ENCODE data around the gene APBB1. TPM values are rescaled to one million over a fixed set of nuclear protein-coding genes. Genes with fewer than 3 reads are reported as not detected.

APBB1 gene
- total and polyA plus RNA-seq, 9 of the 15 experiments (the other 6 are each of a cell fraction or from before 2014, with no cell fraction given), result 0.04 to 0.73 (median 0.40) TPM

GRCh38 chr11:6397636-6398035 lies 21.3 kb downstream of the APBB1 start:
- intact Hi-C loops (cut with micrococcal nuclease) (no loop called here), in situ Hi-C loops (cut with MboI) (no loop called here)
- no peak for DNase-seq (ENCODE audit: extremely low read depth in 1 of 4, low spot score in 3 of 4)
- FAIRE-seq, result no peak
- no peaks in the 10 kb centered on the region for H3K79me2 ChIP-seq (ENCODE audit: control insufficient read depth, insufficient read depth, low read length)
- peaks cover 20 to 35% of the 10 kb centered on the region in 2 experiments; a peak in 4 of 5 replicates for H3K27me3 ChIP-seq (ENCODE audit: control insufficient read depth in 2 of 2, insufficient read depth in 2 of 2, low read length in 2 of 2)
- POLR2A ChIA-PET, result no interaction called here
- TF ChIP-seq ZNF445 (CRISPR knock-in tag; IDR thresholded peaks at IDR 0.05; ENCODE audit: low read depth), result no peak
- TF ChIP-seq ZNF507 (tag; conservative IDR thresholded peaks at IDR 0.05), result no peak
- no peak for TF ChIP-seq ATF4 (CRISPR knock-in tag; IDR thresholded peaks at IDR 0.05)
- TF ChIP-seq BHLHE40 (IDR thresholded peaks at IDR 0.05; ENCODE audit: low read length), result no peak
- no peak for TF ChIP-seq NUFIP1 (IDR thresholded peaks at IDR 0.05; ENCODE audit: partially characterized antibody)
- TF ChIP-seq ZKSCAN1 (IDR thresholded peaks at IDR 0.05; ENCODE audit: low read depth, low read length), result no peak
- no peak for TF ChIP-seq SMARCE1 (IDR thresholded peaks at IDR 0.05)
- TF ChIP-seq SIRT6 (IDR thresholded peaks at IDR 0.05; ENCODE audit: low read depth, low read length), result no peak
- no peak for TF ChIP-seq CREBBP (IDR thresholded peaks at IDR 0.05; ENCODE audit: low read depth, low read length)
- no peak for TF ChIP-seq MYNN (IDR thresholded peaks at IDR 0.05)
- TF ChIP-seq MYNN (CRISPR knock-in tag; IDR thresholded peaks at IDR 0.05), result no peak
- TF ChIP-seq PML (IDR thresholded peaks at IDR 0.05; ENCODE audit: low read length), result no peak
- TF ChIP-seq NFIC (IDR thresholded peaks at IDR 0.05), result no peak
- no peak for TF ChIP-seq ZEB2 (IDR thresholded peaks at IDR 0.05)
- no peak for TF ChIP-seq RREB1 (CRISPR knock-in tag; IDR thresholded peaks at IDR 0.05)
- TF ChIP-seq FIP1L1 (IDR thresholded peaks at IDR 0.05; ENCODE audit: low read depth, low read length, poor library complexity, severe bottlenecking), result no peak
- TF ChIP-seq SRSF1 (IDR thresholded peaks at IDR 0.05; ENCODE audit: low read depth, low read length), result no peak
- no peak for TF ChIP-seq CXXC5 (CRISPR knock-in tag; IDR thresholded peaks at IDR 0.05)
- TF ChIP-seq HINFP (tag; conservative IDR thresholded peaks at IDR 0.05; ENCODE audit: low read depth), result no peak
- BruUV-seq (replicated peaks), result no TSS peak
- no peak overlapping the region for H3K9ac ChIP-seq (ENCODE audit: insufficient read depth in 1 of 2, low read depth in 2 of 2, low read length in 2 of 2)
- no peaks in the 10 kb centered on the region for H3K36me3 ChIP-seq (ENCODE audit: control insufficient read depth, insufficient read depth, low read length)
- peaks cover 0 to 9% of the 10 kb centered on the region in 2 experiments; a peak in 4 of 5 replicates for H3K4me1 ChIP-seq (replicated peaks in 1 of 2; ENCODE audit: control insufficient read depth in 2 of 2, insufficient read depth in 2 of 2, low read length in 2 of 2)
- H3K27ac ChIP-seq (ENCODE audit: extremely low read depth, low read depth, low read length), result no peak overlapping the region
- WGBS (ENCODE audit: insufficient coverage, low coverage, missing lambda C conversion rate), result 2% methylated on average over 3 of the region's 3 CpGs
- no peak overlapping the region for H2AFZ ChIP-seq (ENCODE audit: low read depth, low read length)
- CTCF ChIA-PET (ENCODE audit: low intra/inter-chr PET ratio), result no interaction called here
- H4K20me1 ChIP-seq (replicated peaks; ENCODE audit: control insufficient read depth, insufficient read depth, low read length), result no peaks in the 10 kb centered on the region
- no peak overlapping the region for H3K4me2 ChIP-seq (ENCODE audit: insufficient read depth, low read length)
- ATAC-seq, result no peak
- no peaks in the 10 kb centered on the region for H3K9me1 ChIP-seq (ENCODE audit: control insufficient read depth, insufficient read depth, low read length)
- H3K4me3 ChIP-seq, result no peak overlapping the region
- no peaks in the 10 kb centered on the region for H3K9me3 ChIP-seq (replicated peaks; ENCODE audit: control insufficient read depth, insufficient read depth, low read depth, low read length)

Data from K562 (cell line).